GM23338 (cell line): ENCODE data around the gene NGFR. TPM values are rescaled to one million over a fixed set of nuclear protein-coding genes. Genes with fewer than 3 reads are reported as not detected.
A peak's percentile ranks its signal among the peaks of the same experiment; 100 is the strongest.

Experiments
- ATAC-seq: fragments of 200-7000 bp; cut with Tn5 transposase; 3 replicates; pipeline ENCODE4 v1.9.1; 2020
- DNase-seq: peaks from one replicate; pipeline ENCODE4 v3.0.0-alpha.2; 2015; ENCODE audit warnings: low spot score
- H2AFZ ChIP-seq: fragments of 200-600 bp; sonication (generic); 2 replicates; pipeline ENCODE4 v1.8.0; 2016; ENCODE audit warnings: antibody characterized with exemption, mild to moderate bottlenecking, moderate library complexity
- H3F3A ChIP-seq: fragments of 200-600 bp; sonication (generic); replicated peaks from 2 replicates; pipeline ENCODE4 v1.8.0; 2017; ENCODE audit warnings: antibody characterized with exemption, mixed run types, low read depth
- H3K27ac ChIP-seq: fragments of 200-600 bp; sonication (generic); 2 replicates; pipeline ENCODE4 v1.6.1; 2016; ENCODE audit warnings: low read depth
- H3K27me3 ChIP-seq: fragments of 200-600 bp; sonication (generic); 2 replicates; pipeline ENCODE4 v1.8.0; 2016; ENCODE audit warnings: mild to moderate bottlenecking, mixed run types, moderate library complexity; ENCODE audit not compliant: insufficient read depth
- H3K36me3 ChIP-seq: fragments of 200-600 bp; sonication (generic); 2 replicates; pipeline ENCODE4 v1.8.0; 2016; ENCODE audit warnings: mild to moderate bottlenecking; ENCODE audit not compliant: insufficient read depth
- H3K4me1 ChIP-seq: fragments of 200-600 bp; sonication (generic); 2 replicates; pipeline ENCODE4 v1.8.0; 2016; ENCODE audit warnings: mild to moderate bottlenecking, moderate library complexity; ENCODE audit not compliant: insufficient read depth
- H3K4me2 ChIP-seq: fragments of 200-600 bp; sonication (generic); 2 replicates; pipeline ENCODE4 v1.7.1; 2017; ENCODE audit warnings: mixed run types
- H3K4me3 ChIP-seq: fragments of 200-600 bp; sonication (generic); 2 replicates; pipeline ENCODE4 v1.6.1; 2016; ENCODE audit warnings: mixed run types
- H3K79me2 ChIP-seq: fragments of 200-600 bp; sonication (generic); replicated peaks from 2 replicates; pipeline ENCODE4 v1.8.0; 2017; ENCODE audit warnings: mild to moderate bottlenecking; ENCODE audit not compliant: insufficient read depth
- H3K9me2 ChIP-seq: fragments of 200-600 bp; sonication (generic); 2 replicates; pipeline ENCODE4 v1.8.0; 2017; ENCODE audit not compliant: insufficient read depth
- H4K20me1 ChIP-seq: fragments of 200-600 bp; sonication (generic); replicated peaks from 2 replicates; pipeline ENCODE4 v1.8.0; 2017; ENCODE audit warnings: mild to moderate bottlenecking; ENCODE audit not compliant: insufficient read depth
- H3K27ac Mint-ChIP-seq: 2 replicates; pipeline ENCODE4 v1.8.0; 2020; ENCODE audit warnings: inconsistent platforms, mild to moderate bottlenecking, moderate library complexity, mixed read lengths
- H3K27me3 Mint-ChIP-seq: 3 replicates; pipeline ENCODE4 v1.8.0; 2022; ENCODE audit warnings: low read depth, mild to moderate bottlenecking, moderate library complexity, mixed read lengths, inconsistent platforms; ENCODE audit not compliant: insufficient read depth, poor library complexity
- H3K36me3 Mint-ChIP-seq: 3 replicates; pipeline ENCODE4 v1.8.0; 2021; ENCODE audit warnings: low read depth, mild to moderate bottlenecking, inconsistent platforms, moderate library complexity, mixed read lengths
- H3K4me1 Mint-ChIP-seq: 3 replicates; pipeline ENCODE4 v1.8.0; 2020; ENCODE audit warnings: mild to moderate bottlenecking, inconsistent platforms, mixed read lengths
- H3K4me3 Mint-ChIP-seq: 3 replicates; pipeline ENCODE4 v1.8.0; 2021; ENCODE audit warnings: moderate library complexity, mild to moderate bottlenecking, inconsistent platforms, mixed read lengths
- H3K9me3 Mint-ChIP-seq: 3 replicates; pipeline ENCODE4 v1.8.0; 2020; ENCODE audit warnings: moderate library complexity, mild to moderate bottlenecking, inconsistent platforms, mixed read lengths
- CREB1 ChIP-seq: fragments of 250-450 bp; sonication (Bioruptor Pico); IDR thresholded peaks from 2 replicates; pipeline ENCODE4 v1.5.0; 2020; ENCODE audit warnings: low read depth, mild to moderate bottlenecking, moderate library complexity
- CTCF ChIP-seq, 2 experiments: fragments of 200-600 bp in 1 of 2; sonication (generic) in 1 of 2; conservative IDR thresholded peaks; 2 replicates each; pipeline versions ENCODE4 v1.5.1 to v1.6.1; 2016 to 2017; ENCODE audit warnings: antibody characterized with exemption in 2 of 2, low read depth in 2 of 2, mild to moderate bottlenecking in 2 of 2, moderate library complexity in 1 of 2
- ETS1 ChIP-seq: IDR thresholded peaks from 2 replicates; pipeline ENCODE4 v1.6.1; 2016; ENCODE audit warnings: antibody characterized with exemption
- EZH2 ChIP-seq: fragments of 200-600 bp; sonication (generic); IDR thresholded peaks from one replicate; pipeline ENCODE4 v1.8.0; 2017; ENCODE audit warnings: antibody characterized with exemption, mild to moderate bottlenecking, low read depth; ENCODE audit not compliant: unreplicated experiment
- EZH2phosphoT487 ChIP-seq: fragments of 200-600 bp; sonication (generic); IDR thresholded peaks from one replicate; pipeline ENCODE4 v1.8.1; 2018; ENCODE audit warnings: antibody characterized with exemption; ENCODE audit not compliant: unreplicated experiment
- POLR2AphosphoS5 ChIP-seq: IDR thresholded peaks from 2 replicates; pipeline ENCODE4 v1.6.1; 2016; ENCODE audit warnings: antibody characterized with exemption, low read depth
- REST ChIP-seq: IDR thresholded peaks from one replicate; pipeline ENCODE4 v1.6.1; 2018; ENCODE audit warnings: antibody characterized with exemption; ENCODE audit not compliant: unreplicated experiment
- STAT1 ChIP-seq: IDR thresholded peaks from one replicate; pipeline ENCODE4 v1.6.1; 2016; ENCODE audit warnings: antibody characterized with exemption; ENCODE audit not compliant: unreplicated experiment
- ZNF114 ChIP-seq: fragments of 250-450 bp; sonication (Bioruptor Pico); IDR thresholded peaks from 2 replicates; pipeline ENCODE4 v1.5.0; 2020; ENCODE audit warnings: mild to moderate bottlenecking, moderate library complexity
- ZNF462 ChIP-seq: fragments of 250-450 bp; sonication (Bioruptor Pico); IDR thresholded peaks from 2 replicates; pipeline ENCODE4 v1.5.0; 2020; ENCODE audit warnings: mild to moderate bottlenecking, moderate library complexity
- polyA plus RNA-seq: library from polyadenylated mRNA; unstranded; fragments of >200 nt; fragmentation: Nextera tagmentation; extraction: Ambion mirVana; gene quantifications from 2 replicates; pipeline ENCODE4 v1.2.1, GENCODE V29; 2016
- total RNA-seq: library from RNA; depleted of rRNA; stranded (reverse); fragments of >200 nt; shearing (Covaris generic); gene quantifications from 2 replicates; pipeline ENCODE4 v1.2.3, GENCODE V29; 2014

Gene NGFR
- total and polyA plus RNA-seq, 2 experiments from 2014 or later, result 2.8 to 6.9 TPM

- no peaks in the 10 kb centered on the region for H4K20me1 ChIP-seq
- H3K27ac ChIP-seq, result no peak overlapping the region
- H3K4me2 ChIP-seq, result no peak overlapping the region
- no peaks in the 10 kb centered on the region; the same call in 2 of the 3 replicates for H3K9me3 Mint-ChIP-seq
- no peaks in the 10 kb centered on the region for H3K9me2 ChIP-seq
- no peaks in the 10 kb centered on the region for H3K36me3 Mint-ChIP-seq
- H3F3A ChIP-seq, result no peaks in the 10 kb centered on the region
- H3K4me1 Mint-ChIP-seq, result peaks cover 7% of the 10 kb centered on the region
- H3K4me3 ChIP-seq, result no peak overlapping the region
- H3K36me3 ChIP-seq, result no peaks in the 10 kb centered on the region
- peak overlapping the region; percentile 60; the same call in 1 of the 2 replicates for H3K27ac Mint-ChIP-seq
- H3K4me1 ChIP-seq, result no peaks in the 10 kb centered on the region
- DNase-seq (no peak), ATAC-seq (no peak)
- H2AFZ ChIP-seq, result no peak overlapping the region
- H3K27me3 Mint-ChIP-seq, result peaks cover 11% of the 10 kb centered on the region
- no peak for TF ChIP-seq POLR2AphosphoS5
- no peak for TF ChIP-seq EZH2
- no peak for TF ChIP-seq CTCF (conservative IDR thresholded peaks at IDR 0.05; ENCODE audit: low read depth in 2 of 2)
- no peak for TF ChIP-seq ZNF462 (CRISPR knock-in tag)
- no peak for TF ChIP-seq STAT1
- no peak for TF ChIP-seq REST
- TF ChIP-seq ETS1, result no peak
- TF ChIP-seq EZH2phosphoT487, result no peak
- TF ChIP-seq ZNF114 (CRISPR knock-in tag), result no peak
- no peak for TF ChIP-seq CREB1 (CRISPR knock-in tag)
- no peaks in the 10 kb centered on the region for H3K27me3 ChIP-seq
- H3K4me3 Mint-ChIP-seq, result no peak overlapping the region
- H3K79me2 ChIP-seq, result no peaks in the 10 kb centered on the region
Measured at GRCh38 chr17:49523706-49524472, 28.8 kb downstream of the NGFR start.
